H9 (cell line): ENCODE results near the gene IQGAP3. TPM values are rescaled to one million over a fixed set of nuclear protein-coding genes. Genes with fewer than 3 reads are reported as not detected.

Source experiments
- DNase-seq: peaks from one replicate; pipeline ENCODE4 v3.0.0-alpha.2; 2017
- H2AFZ ChIP-seq: one replicate; pipeline ENCODE4 v1.6.1; 2013; ENCODE audit warnings: mild to moderate bottlenecking, low read length, control low read depth, moderate library complexity
- H2AK5ac ChIP-seq: 2 replicates; pipeline ENCODE4 v1.6.1; 2013; ENCODE audit warnings: low read length, control low read depth, mixed read lengths; ENCODE audit not compliant: insufficient read length
- H2BK120ac ChIP-seq: one replicate; pipeline ENCODE4 v1.6.1; 2013; ENCODE audit warnings: low read depth, mild to moderate bottlenecking, low read length, control low read depth, inconsistent platforms; ENCODE audit not compliant: poor library complexity, severe bottlenecking
- H2BK12ac ChIP-seq: 2 replicates; pipeline ENCODE4 v1.6.1; 2013; ENCODE audit warnings: low read length, control low read depth, mixed read lengths, low read depth; ENCODE audit not compliant: insufficient read length
- H2BK15ac ChIP-seq: 2 replicates; pipeline ENCODE4 v1.6.1; 2013; ENCODE audit warnings: low read depth, low read length, control low read depth
- H2BK20ac ChIP-seq: one replicate; pipeline ENCODE4 v1.6.1; 2013; ENCODE audit warnings: low read depth, mild to moderate bottlenecking, low read length, control low read depth, inconsistent platforms; ENCODE audit not compliant: poor library complexity, severe bottlenecking
- H2BK5ac ChIP-seq: 2 replicates; pipeline ENCODE4 v1.6.1; 2013; ENCODE audit warnings: low read length, control low read depth, mixed read lengths; ENCODE audit not compliant: insufficient read length
- H3K14ac ChIP-seq: 2 replicates; pipeline ENCODE4 v1.6.1; 2013; ENCODE audit warnings: low read length, control low read depth; ENCODE audit not compliant: insufficient read depth
- H3K18ac ChIP-seq: 2 replicates; pipeline ENCODE4 v1.6.1; 2013; ENCODE audit warnings: low read depth, mild to moderate bottlenecking, mixed read lengths, low read length, control low read depth; ENCODE audit not compliant: insufficient read length
- H3K23ac ChIP-seq: 2 replicates; pipeline ENCODE4 v1.6.1; 2013; ENCODE audit warnings: low read length, control low read depth, mixed read lengths, low read depth; ENCODE audit not compliant: insufficient read length
- H3K23me2 ChIP-seq: 2 replicates; pipeline ENCODE4 v1.6.1; 2013; ENCODE audit warnings: low read depth, mild to moderate bottlenecking, mixed read lengths, low read length, control low read depth; ENCODE audit not compliant: insufficient read length, poor library complexity, severe bottlenecking
- H3K27ac ChIP-seq: 2 replicates; pipeline ENCODE4 v1.5.1; 2013; ENCODE audit warnings: low read length, control low read depth, mixed read lengths, low read depth; ENCODE audit not compliant: insufficient read length
- H3K27me3 ChIP-seq: 2 replicates; pipeline ENCODE4 v1.6.1; 2013; ENCODE audit warnings: low read length, control low read depth, inconsistent platforms; ENCODE audit not compliant: insufficient read depth
- H3K4ac ChIP-seq: 2 replicates; pipeline ENCODE4 v1.6.1; 2013; ENCODE audit warnings: low read depth, mild to moderate bottlenecking, control low read depth, inconsistent platforms, low read length, moderate library complexity
- H3K4me1 ChIP-seq: 2 replicates; pipeline ENCODE4 v1.6.1; 2013; ENCODE audit warnings: low read length, control low read depth, inconsistent platforms; ENCODE audit not compliant: insufficient read depth
- H3K4me2 ChIP-seq: 2 replicates; pipeline ENCODE4 v1.6.1; 2013; ENCODE audit warnings: low read length, control low read depth, mixed read lengths; ENCODE audit not compliant: insufficient read length, insufficient read depth
- H3K56ac ChIP-seq: 2 replicates; pipeline ENCODE4 v1.6.1; 2013; ENCODE audit warnings: low read depth, mild to moderate bottlenecking, mixed read lengths, low read length, control low read depth; ENCODE audit not compliant: insufficient read length
- H3K79me1 ChIP-seq: 2 replicates; pipeline ENCODE4 v1.6.1; 2013; ENCODE audit warnings: low read depth, mild to moderate bottlenecking, moderate library complexity, low read length, control low read depth, inconsistent platforms; ENCODE audit not compliant: insufficient read depth, poor library complexity, severe bottlenecking
- H3K79me2 ChIP-seq: 2 replicates; pipeline ENCODE4 v1.6.1; 2013; ENCODE audit warnings: low read length, control low read depth, inconsistent platforms; ENCODE audit not compliant: insufficient read depth
- H3K9ac ChIP-seq: 2 replicates; pipeline ENCODE4 v1.6.1; 2013; ENCODE audit warnings: low read length, control low read depth, mixed read lengths; ENCODE audit not compliant: insufficient read length; ENCODE audit errors: extremely low read depth
- H3K9me3 ChIP-seq: one replicate; pipeline ENCODE4 v1.6.1; 2013; ENCODE audit warnings: low read depth, low read length, inconsistent platforms; ENCODE audit not compliant: control insufficient read depth
- H3T11ph ChIP-seq: one replicate; pipeline ENCODE4 v1.6.1; 2013; ENCODE audit warnings: mild to moderate bottlenecking, low read length, control low read depth, inconsistent platforms
- H4K20me1 ChIP-seq: one replicate; pipeline ENCODE4 v1.6.1; 2013; ENCODE audit not compliant: control insufficient read depth, insufficient read length, insufficient read depth
- H4K5ac ChIP-seq: 2 replicates; pipeline ENCODE4 v1.6.1; 2013; ENCODE audit warnings: low read depth, mild to moderate bottlenecking, mixed read lengths, low read length, control low read depth; ENCODE audit not compliant: insufficient read length
- H4K8ac ChIP-seq: replicated peaks from 2 replicates; pipeline ENCODE4 v1.6.1; 2013; ENCODE audit warnings: low read length, control low read depth, mixed read lengths, low read depth; ENCODE audit not compliant: insufficient read length
- H4K91ac ChIP-seq: 2 replicates; pipeline ENCODE4 v1.6.1; 2013; ENCODE audit warnings: low read depth, mild to moderate bottlenecking, moderate library complexity, mixed read lengths, low read length, control low read depth; ENCODE audit not compliant: insufficient read length
- H3K27ac Mint-ChIP-seq, 3 experiments: 2 replicates in 2 of 3; 3 replicates in 1 of 3; pipeline ENCODE4 v1.8.0; 2020 to 2021; ENCODE audit warnings: mixed read lengths in 3 of 3, mild to moderate bottlenecking in 1 of 3, moderate library complexity in 1 of 3
- H3K27me3 Mint-ChIP-seq: 2 replicates; pipeline ENCODE4 v1.8.0; 2021; ENCODE audit warnings: low read depth, mild to moderate bottlenecking, moderate library complexity, mixed read lengths
- H3K36me3 Mint-ChIP-seq, 3 experiments: 2 replicates in 2 of 3; 3 replicates in 1 of 3; pipeline ENCODE4 v1.8.0; 2020 to 2021; ENCODE audit warnings: low read depth in 3 of 3, mixed read lengths in 3 of 3; ENCODE audit not compliant: insufficient read depth in 1 of 3
- H3K4me1 Mint-ChIP-seq, 2 experiments: 2 replicates each; pipeline ENCODE4 v1.8.0; 2020; ENCODE audit warnings: mixed read lengths in 2 of 2
- H3K4me3 Mint-ChIP-seq, 2 experiments: 2 replicates in 1 of 2; 3 replicates in 1 of 2; pipeline ENCODE4 v1.8.0; 2020 to 2021; ENCODE audit warnings: mild to moderate bottlenecking in 2 of 2, mixed read lengths in 2 of 2, moderate library complexity in 1 of 2
- H3K9me3 Mint-ChIP-seq, 2 experiments: 2 replicates in 1 of 2; 3 replicates in 1 of 2; pipeline ENCODE4 v1.8.0; 2020; ENCODE audit warnings: mild to moderate bottlenecking in 2 of 2, mixed read lengths in 2 of 2, moderate library complexity in 1 of 2
- WGBS: extraction: QIAGEN DNeasy Blood & Tissue Kit; methylation state at CpG from one replicate; pipeline ENCODE4 v1.1.7; 2013; ENCODE audit warnings: missing lambda C conversion rate, low lambda C conversion rate, mixed read lengths; ENCODE audit not compliant: insufficient read length; ENCODE audit errors: extremely low coverage; 5-methylcytosine and 5-hydroxymethylcytosine counted together
- total RNA-seq: library from RNA; stranded (reverse); gene quantifications from 2 replicates; pipeline ENCODE4 v1.2.1, GENCODE V29; 2021
- TF ChIP-seq, protein P1 (sequence below): fragments of 200-600 bp; sonication (generic); conservative IDR thresholded peaks from 3 replicates; pipeline ENCODE4 v1.8.0; 2021; ENCODE audit warnings: antibody characterized with exemption, mild to moderate bottlenecking

IQGAP3 gene
- total RNA-seq, 1 experiment from 2014 or later, result 24.5 TPM

DNA sequence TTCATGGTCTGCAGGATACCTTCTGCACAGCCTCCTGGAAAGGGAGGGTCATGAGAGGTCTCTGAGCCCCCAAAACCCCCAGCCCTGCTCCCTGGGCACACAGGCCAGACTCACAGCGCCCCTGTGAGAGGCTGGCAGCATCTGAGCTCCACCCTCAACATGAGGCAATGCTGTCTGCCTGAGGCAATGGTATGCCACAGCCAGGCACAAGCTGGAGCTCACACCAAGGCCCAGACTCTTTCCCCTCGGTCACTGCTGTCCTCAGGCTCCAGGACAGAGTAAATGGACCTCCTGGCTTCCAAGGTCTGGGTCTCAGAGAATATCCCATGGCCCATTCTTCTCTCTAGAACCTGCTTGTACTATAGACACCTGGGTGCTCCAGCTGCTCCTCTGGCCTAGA, 89.0 kb downstream of the IQGAP3 start:
- no peak overlapping the region for H4K5ac ChIP-seq
- H3K79me1 ChIP-seq, result no peaks in the 10 kb centered on the region
- H2BK12ac ChIP-seq, result no peak overlapping the region
- no peak overlapping the region for H2BK5ac ChIP-seq
- H3K9me3 Mint-ChIP-seq, result no peaks in the 10 kb centered on the region; a peak in 1 of 5 replicates
- H3K4me1 Mint-ChIP-seq, result peaks cover 24 to 36% of the 10 kb centered on the region in 2 experiments
- H2BK120ac ChIP-seq, result no peak overlapping the region
- no peak overlapping the region for H3K18ac ChIP-seq
- H3K56ac ChIP-seq, result no peak overlapping the region
- H3K27me3 Mint-ChIP-seq, result no peaks in the 10 kb centered on the region
- H3K14ac ChIP-seq, result no peak overlapping the region
- peaks cover 12 to 39% (median 35%) of the 10 kb centered on the region in 3 experiments; a peak in 6 of 7 replicates for H3K36me3 Mint-ChIP-seq
- no peak overlapping the region for H3K27ac ChIP-seq
- H3K79me2 ChIP-seq, result no peaks in the 10 kb centered on the region
- no peak overlapping the region for H2AK5ac ChIP-seq
- H3K23ac ChIP-seq, result no peak overlapping the region
- no peak for DNase-seq
- H3K4ac ChIP-seq, result no peak overlapping the region
- H4K91ac ChIP-seq, result no peak overlapping the region
- H3K4me2 ChIP-seq, result no peak overlapping the region
- no peak overlapping the region for H3K9ac ChIP-seq
- H3K4me1 ChIP-seq, result peaks cover 4% of the 10 kb centered on the region; the same call in 1 of the 2 replicates
- no peak overlapping the region for H3T11ph ChIP-seq
- WGBS, result no CpG with 5 or more reads among the region's 2 CpGs
- no peaks in the 10 kb centered on the region for H4K20me1 ChIP-seq
- no peak overlapping the region for H2BK20ac ChIP-seq
- H3K4me3 Mint-ChIP-seq, result no peak overlapping the region
- H3K27ac Mint-ChIP-seq, result peak overlapping the region in 1 of 3 experiments; percentile 68; a peak in 1 of 7 replicates
- no peaks in the 10 kb centered on the region for H3K9me3 ChIP-seq
- no peaks in the 10 kb centered on the region for H3K23me2 ChIP-seq
- H2AFZ ChIP-seq, result no peak overlapping the region
- no peak overlapping the region for H4K8ac ChIP-seq
- no peak overlapping the region for H2BK15ac ChIP-seq
- H3K27me3 ChIP-seq, result no peaks in the 10 kb centered on the region
- TF ChIP-seq, protein P1, sequence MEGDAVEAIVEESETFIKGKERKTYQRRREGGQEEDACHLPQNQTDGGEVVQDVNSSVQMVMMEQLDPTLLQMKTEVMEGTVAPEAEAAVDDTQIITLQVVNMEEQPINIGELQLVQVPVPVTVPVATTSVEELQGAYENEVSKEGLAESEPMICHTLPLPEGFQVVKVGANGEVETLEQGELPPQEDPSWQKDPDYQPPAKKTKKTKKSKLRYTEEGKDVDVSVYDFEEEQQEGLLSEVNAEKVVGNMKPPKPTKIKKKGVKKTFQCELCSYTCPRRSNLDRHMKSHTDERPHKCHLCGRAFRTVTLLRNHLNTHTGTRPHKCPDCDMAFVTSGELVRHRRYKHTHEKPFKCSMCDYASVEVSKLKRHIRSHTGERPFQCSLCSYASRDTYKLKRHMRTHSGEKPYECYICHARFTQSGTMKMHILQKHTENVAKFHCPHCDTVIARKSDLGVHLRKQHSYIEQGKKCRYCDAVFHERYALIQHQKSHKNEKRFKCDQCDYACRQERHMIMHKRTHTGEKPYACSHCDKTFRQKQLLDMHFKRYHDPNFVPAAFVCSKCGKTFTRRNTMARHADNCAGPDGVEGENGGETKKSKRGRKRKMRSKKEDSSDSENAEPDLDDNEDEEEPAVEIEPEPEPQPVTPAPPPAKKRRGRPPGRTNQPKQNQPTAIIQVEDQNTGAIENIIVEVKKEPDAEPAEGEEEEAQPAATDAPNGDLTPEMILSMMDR, result no peak
